ENCODE data around the gene GTF2I.
"Not testable (repeated sequence)": the region's sequence is repeated elsewhere in the genome, so short reads cannot be mapped to it uniquely, and the experiment has no call there.

GRCh38 chr7:74660202-74660601 lies 2.7 kb downstream of the GTF2I start:
- TF ChIP-seq, protein P1, sequence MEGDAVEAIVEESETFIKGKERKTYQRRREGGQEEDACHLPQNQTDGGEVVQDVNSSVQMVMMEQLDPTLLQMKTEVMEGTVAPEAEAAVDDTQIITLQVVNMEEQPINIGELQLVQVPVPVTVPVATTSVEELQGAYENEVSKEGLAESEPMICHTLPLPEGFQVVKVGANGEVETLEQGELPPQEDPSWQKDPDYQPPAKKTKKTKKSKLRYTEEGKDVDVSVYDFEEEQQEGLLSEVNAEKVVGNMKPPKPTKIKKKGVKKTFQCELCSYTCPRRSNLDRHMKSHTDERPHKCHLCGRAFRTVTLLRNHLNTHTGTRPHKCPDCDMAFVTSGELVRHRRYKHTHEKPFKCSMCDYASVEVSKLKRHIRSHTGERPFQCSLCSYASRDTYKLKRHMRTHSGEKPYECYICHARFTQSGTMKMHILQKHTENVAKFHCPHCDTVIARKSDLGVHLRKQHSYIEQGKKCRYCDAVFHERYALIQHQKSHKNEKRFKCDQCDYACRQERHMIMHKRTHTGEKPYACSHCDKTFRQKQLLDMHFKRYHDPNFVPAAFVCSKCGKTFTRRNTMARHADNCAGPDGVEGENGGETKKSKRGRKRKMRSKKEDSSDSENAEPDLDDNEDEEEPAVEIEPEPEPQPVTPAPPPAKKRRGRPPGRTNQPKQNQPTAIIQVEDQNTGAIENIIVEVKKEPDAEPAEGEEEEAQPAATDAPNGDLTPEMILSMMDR (IDR thresholded peaks at IDR 0.05), result not testable (repeated sequence)
- not testable (repeated sequence) for TF ChIP-seq POLR2A, POLR2AphosphoS5, EP300 (IDR thresholded peaks at IDR 0.05)

Measured in upper lobe of left lung (tissue), 4 donors.